ENCODE results near the gene ZNF668.
"Not testable (repeated sequence)": the region's sequence is repeated elsewhere in the genome, so short reads cannot be mapped to it uniquely, and the experiment has no call there.

ZNF668 gene

DNA sequence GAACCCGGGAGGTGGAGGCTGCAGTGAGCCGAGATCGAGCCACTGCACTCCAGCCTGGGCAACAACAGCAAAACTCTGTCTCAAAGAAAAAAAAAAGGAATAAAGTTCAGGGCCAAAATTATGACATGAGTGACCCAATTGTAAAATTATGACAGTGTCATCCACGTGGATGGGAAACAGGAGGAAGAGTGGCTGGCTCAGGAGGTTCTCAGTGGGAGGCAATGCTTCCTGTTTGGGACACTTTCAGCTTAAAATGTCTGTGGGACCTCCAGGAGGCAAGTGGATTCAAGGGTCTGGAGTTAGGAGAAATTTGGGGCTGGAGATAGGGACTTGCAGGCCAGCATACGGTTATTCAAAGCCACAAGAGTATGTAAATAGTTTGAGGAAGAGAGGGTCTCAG lies 48.7 kb downstream of the ZNF668 start:
- no peak for TF ChIP-seq CTCF (IDR thresholded peaks at IDR 0.05; ENCODE audit: poor library complexity, severe bottlenecking)
- DNase-seq (ENCODE audit: low spot score) = no peak
- Histone ChIP-seq H3K36me3 (ENCODE audit: low read depth) (no peaks in the 10 kb centered on the region), H3K4me3 (ENCODE audit: severe bottlenecking) (no peak overlapping the region), H3K9me3 (ENCODE audit: severe bottlenecking) (no peaks in the 10 kb centered on the region), H3K27ac (ENCODE audit: poor library complexity, severe bottlenecking) (no peak overlapping the region), H3K4me1 (ENCODE audit: insufficient read depth, poor library complexity, severe bottlenecking) (no peaks in the 10 kb centered on the region), H3K27me3 (ENCODE audit: insufficient read depth, poor library complexity, severe bottlenecking) (no peaks in the 10 kb centered on the region)
- no peak for ATAC-seq (ENCODE audit: low read depth)

DNA sequence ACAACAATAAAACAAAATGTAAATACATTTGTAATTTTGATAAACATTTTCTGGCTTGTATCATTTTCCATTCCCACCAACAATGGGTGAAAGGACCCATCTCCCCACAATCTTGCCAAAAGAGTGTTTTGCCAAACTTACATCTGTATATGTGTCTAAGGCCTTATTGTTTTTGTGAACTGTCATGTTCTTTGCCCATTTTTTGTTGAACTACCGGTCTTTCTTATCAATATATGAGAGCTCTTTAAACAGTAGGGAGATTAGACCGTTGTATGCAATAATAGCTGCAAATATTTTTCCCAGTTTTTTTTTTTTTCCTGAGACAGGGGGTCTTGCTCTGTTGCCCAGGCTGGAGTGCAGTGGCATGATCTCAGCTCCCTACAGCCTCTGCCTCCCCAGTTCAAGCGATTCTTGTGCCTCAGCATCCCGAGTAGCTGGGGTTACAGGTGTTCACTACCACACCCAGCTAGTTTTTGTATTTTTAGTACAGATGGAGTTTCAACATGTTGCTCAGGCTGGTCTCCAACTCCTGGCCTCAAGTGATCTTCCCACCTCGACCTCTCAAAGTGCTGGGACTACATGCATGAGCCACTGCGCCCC lies 50.3 kb downstream of the ZNF668 start:
- Histone ChIP-seq H3K27me3 (ENCODE audit: insufficient read depth, poor library complexity, severe bottlenecking) (no peaks in the 10 kb centered on the region), H3K4me1 (ENCODE audit: insufficient read depth, poor library complexity, severe bottlenecking) (no peaks in the 10 kb centered on the region), H3K4me3 (ENCODE audit: severe bottlenecking) (no peak overlapping the region), H3K9me3 (ENCODE audit: severe bottlenecking) (no peaks in the 10 kb centered on the region), H3K36me3 (ENCODE audit: low read depth) (no peaks in the 10 kb centered on the region), H3K27ac (ENCODE audit: poor library complexity, severe bottlenecking) (no peak overlapping the region)
- ATAC-seq (ENCODE audit: low read depth) (no peak), DNase-seq (ENCODE audit: low spot score) (no peak)
- no peak for TF ChIP-seq CTCF (IDR thresholded peaks at IDR 0.05; ENCODE audit: poor library complexity, severe bottlenecking)

DNA sequence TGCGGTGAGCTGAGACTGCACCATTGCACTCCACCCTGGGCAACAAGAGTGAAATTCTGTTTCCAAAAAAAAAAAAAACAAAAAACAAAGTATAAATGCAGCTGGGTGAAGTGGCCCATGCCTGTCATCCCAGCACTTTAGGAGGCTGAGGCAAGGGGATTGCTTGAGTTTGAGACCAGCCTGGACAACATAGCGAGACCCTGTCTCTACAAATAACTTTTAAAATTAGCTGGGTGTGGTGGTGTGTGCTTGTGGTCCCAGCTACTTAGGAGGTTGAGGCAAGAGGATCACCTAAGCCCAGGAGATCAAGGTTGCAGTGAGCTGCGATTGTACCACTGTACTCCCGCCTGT lies 50.8 kb downstream of the ZNF668 start:
- Histone ChIP-seq H3K9me3 (ENCODE audit: severe bottlenecking) (no peaks in the 10 kb centered on the region), H3K4me1 (ENCODE audit: insufficient read depth, poor library complexity, severe bottlenecking) (no peaks in the 10 kb centered on the region), H3K27me3 (ENCODE audit: insufficient read depth, poor library complexity, severe bottlenecking) (no peaks in the 10 kb centered on the region), H3K4me3 (ENCODE audit: severe bottlenecking) (no peak overlapping the region), H3K27ac (ENCODE audit: poor library complexity, severe bottlenecking) (no peak overlapping the region), H3K36me3 (ENCODE audit: low read depth) (no peaks in the 10 kb centered on the region)
- ATAC-seq (ENCODE audit: low read depth) (no peak), DNase-seq (ENCODE audit: low spot score) (no peak)
- no peak for TF ChIP-seq CTCF (IDR thresholded peaks at IDR 0.05; ENCODE audit: poor library complexity, severe bottlenecking)

DNA sequence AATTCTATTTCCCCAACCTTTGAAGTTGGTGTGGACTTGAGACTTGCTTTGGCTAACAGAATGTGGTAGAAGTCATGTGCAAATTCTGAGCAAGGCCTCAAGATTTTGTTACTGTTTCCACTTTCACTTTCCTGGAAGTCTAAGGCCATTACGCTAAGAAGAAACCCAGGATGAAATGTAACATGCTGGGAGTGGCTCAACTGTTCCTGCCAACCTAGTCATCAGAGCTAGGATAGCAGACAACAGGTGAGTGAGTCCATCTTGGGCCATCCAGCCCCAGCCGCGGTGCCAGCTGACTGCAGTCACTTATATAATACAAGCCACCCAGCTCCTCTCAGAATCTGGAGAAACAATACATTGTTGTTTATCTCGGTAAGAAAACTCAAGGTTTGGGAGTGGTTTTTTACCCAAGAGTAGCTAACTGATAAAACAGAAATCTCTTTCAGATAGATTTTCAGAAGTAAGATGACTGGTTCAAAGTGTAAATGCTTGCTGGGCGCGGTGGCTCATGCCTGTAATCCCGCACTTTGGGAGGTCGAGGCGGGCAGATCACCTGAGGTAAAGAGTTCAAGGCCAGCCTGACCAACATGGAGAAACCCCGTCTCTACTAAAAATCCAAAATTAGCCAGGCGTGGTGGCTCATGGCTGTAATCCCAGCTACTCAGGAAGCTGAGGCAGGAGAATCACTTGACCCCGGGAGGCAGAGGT lies 51.3 kb downstream of the ZNF668 start:
- no peaks in the 10 kb centered on the region for H3K36me3 ChIP-seq (ENCODE audit: low read depth)
- H3K4me3 ChIP-seq (ENCODE audit: severe bottlenecking) = no peak overlapping the region
- no peaks in the 10 kb centered on the region for H3K4me1 ChIP-seq (ENCODE audit: insufficient read depth, poor library complexity, severe bottlenecking)
- no peaks in the 10 kb centered on the region for H3K27me3 ChIP-seq (ENCODE audit: insufficient read depth, poor library complexity, severe bottlenecking)
- DNase-seq (ENCODE audit: low spot score) = no peak
- H3K9me3 ChIP-seq (ENCODE audit: severe bottlenecking) = no peaks in the 10 kb centered on the region
- H3K27ac ChIP-seq (ENCODE audit: poor library complexity, severe bottlenecking) = no peak overlapping the region
- no peak for ATAC-seq (ENCODE audit: low read depth)
- TF ChIP-seq CTCF (IDR thresholded peaks at IDR 0.05; ENCODE audit: poor library complexity, severe bottlenecking) = no peak

- Histone ChIP-seq H3K27ac (ENCODE audit: poor library complexity, severe bottlenecking) (no peak overlapping the region), H3K27me3 (ENCODE audit: insufficient read depth, poor library complexity, severe bottlenecking) (no peaks in the 10 kb centered on the region), H3K9me3 (ENCODE audit: severe bottlenecking) (no peaks in the 10 kb centered on the region), H3K36me3 (ENCODE audit: low read depth) (no peaks in the 10 kb centered on the region), H3K4me1 (ENCODE audit: insufficient read depth, poor library complexity, severe bottlenecking) (no peaks in the 10 kb centered on the region), H3K4me3 (ENCODE audit: severe bottlenecking) (no peak overlapping the region)
- no peak for TF ChIP-seq CTCF (IDR thresholded peaks at IDR 0.05; ENCODE audit: poor library complexity, severe bottlenecking)
- ATAC-seq (ENCODE audit: low read depth) = no peak
- no peak for DNase-seq (ENCODE audit: low spot score)
Measured at GRCh38 chr16:31020536-31020935, 53.5 kb downstream of the ZNF668 start.

GRCh38 chr16:31017756-31018155 lies 56.3 kb downstream of the ZNF668 start:
- H3K27ac ChIP-seq (ENCODE audit: poor library complexity, severe bottlenecking); H3K27me3 ChIP-seq (ENCODE audit: insufficient read depth, poor library complexity, severe bottlenecking); ATAC-seq (ENCODE audit: low read depth); H3K4me3 ChIP-seq (ENCODE audit: severe bottlenecking); H3K36me3 ChIP-seq (ENCODE audit: low read depth); H3K4me1 ChIP-seq (ENCODE audit: insufficient read depth, poor library complexity, severe bottlenecking); DNase-seq (ENCODE audit: low spot score); H3K9me3 ChIP-seq (ENCODE audit: severe bottlenecking): not testable (repeated sequence)
